Fibroblast of skin of left biceps (primary cell): ENCODE measurements around the gene CTDSP2.
"Not testable (repeated sequence)": the region's sequence is repeated elsewhere in the genome, so short reads cannot be mapped to it uniquely, and the experiment has no call there.

Source experiments
- DNase-seq, 2 experiments: peaks; one replicate each; pipeline ENCODE4 v3.0.0-alpha.2; 2013; ENCODE audit warnings: low read depth in 2 of 2

Gene CTDSP2

DNA sequence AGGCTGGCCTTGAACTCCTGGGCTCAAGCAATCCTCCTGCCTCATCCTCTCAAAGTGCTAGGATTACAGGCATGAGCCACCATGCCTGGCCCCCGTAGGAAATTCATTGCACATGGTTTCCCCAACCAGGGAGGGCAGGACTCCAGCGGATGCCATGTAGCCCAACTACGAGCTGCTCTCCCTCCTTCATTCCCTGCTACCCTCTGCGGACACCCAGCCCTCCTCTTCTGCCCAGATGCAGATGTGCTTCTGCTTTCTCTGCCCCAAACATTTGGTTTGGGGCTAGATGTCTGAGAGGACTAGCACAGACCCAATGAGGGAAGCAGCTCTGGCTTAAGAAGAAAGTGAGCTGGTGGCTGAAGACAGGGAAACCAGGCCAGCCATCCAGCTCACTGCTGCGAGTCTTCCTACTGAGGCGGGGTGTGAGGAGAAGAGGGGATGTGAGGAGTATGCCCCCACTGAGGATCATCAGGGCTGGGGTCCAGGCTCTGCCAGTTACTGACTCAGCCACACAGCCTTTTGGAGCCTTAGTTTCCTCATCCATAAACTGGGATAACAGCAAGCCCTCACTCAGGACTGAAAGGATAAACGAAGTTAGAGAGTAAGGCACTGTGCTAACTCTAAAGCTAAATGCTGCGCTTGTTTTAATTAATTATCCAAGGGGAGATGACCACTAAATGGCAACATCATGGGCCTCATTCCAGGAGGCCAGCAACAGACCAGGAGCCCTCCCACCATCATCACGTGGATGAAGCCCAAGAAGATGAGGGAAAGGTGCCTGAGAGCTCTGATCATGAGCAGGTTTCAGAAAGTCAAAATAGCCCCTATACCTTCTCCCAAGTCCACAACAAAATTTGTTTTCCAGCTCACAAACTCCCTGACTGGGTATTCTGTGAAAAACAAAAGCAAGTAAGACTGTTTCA lies 10.9 kb downstream of the CTDSP2 start:
- no peak for DNase-seq

DNA sequence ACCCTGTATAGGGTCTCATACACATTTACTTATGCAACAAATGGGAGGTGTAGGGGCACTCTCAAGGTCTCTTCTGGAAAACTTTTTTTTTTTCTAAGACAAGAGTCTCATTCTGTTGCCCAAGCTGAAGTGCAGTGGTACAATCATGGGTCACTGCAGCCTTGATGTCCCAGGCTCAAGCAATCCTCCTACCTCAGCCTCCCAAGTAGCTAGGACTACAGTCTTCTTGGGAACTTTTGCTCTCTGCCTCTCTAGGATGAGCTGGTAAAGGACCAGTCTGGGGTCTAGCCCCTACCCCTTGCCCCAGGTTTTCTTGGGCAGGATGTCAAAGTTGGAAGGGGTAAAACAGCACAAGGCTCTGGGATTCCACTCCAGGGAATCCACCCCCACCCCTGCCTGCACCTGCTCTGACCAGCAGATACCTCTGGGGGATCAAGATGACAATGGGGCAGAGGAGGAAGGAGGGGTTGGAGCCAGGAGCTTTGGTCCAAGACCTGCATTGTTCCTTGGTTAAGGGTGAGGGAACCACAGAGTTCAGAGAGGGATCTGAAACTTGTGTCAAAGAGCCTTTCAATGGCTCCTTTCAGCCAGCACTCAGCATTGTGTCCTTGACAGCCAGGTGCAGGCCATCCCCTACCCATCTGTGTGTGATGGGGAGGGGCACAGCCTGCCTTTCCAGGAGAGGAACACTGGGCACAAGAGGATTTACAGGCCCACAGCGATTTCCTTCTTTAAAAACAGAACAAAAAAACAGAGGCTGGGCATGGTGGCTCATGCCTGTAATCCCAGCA lies 12.2 kb downstream of the CTDSP2 start:
- no peak for DNase-seq

DNA sequence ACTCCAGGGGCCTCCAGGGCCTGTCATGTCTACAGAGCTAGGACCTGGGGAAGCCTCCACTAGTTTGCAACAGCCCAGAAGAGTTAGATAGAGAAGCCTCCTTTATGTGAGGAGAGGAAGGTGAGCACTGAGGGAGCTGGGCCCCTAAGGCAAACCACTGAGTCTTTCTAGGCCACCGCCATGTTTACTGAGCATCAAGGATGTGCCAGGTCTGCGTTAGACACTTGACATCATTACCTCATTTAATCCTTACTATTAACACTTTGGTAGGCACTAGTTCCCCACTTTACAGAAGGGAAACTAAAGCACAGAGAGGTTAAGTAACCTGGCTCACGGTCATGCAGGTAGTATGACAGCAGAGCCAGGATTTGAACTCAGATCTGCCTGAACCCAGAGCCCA lies 12.9 kb downstream of the CTDSP2 start:
- DNase-seq: no peak

DNA sequence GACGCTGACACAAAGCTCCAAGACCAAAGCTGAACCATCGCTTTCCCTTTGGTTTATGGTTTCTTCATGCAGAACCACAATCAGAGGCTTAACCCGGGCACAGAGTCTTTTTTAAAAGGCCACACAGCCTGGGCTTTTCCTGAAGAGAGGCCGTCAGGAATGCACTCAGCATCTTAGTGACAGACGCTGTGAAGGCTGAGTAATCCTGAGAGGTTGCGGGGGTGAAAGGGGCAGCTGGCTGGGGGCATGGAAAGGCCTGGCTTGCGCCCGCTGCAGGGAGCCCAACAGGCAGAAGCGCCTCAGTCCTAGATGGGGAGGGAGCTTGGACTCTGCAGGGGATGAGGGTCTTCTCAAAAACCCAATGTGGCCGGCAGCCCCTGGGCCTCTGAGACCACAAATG lies 13.6 kb downstream of the CTDSP2 start:
- DNase-seq: no peak

DNA sequence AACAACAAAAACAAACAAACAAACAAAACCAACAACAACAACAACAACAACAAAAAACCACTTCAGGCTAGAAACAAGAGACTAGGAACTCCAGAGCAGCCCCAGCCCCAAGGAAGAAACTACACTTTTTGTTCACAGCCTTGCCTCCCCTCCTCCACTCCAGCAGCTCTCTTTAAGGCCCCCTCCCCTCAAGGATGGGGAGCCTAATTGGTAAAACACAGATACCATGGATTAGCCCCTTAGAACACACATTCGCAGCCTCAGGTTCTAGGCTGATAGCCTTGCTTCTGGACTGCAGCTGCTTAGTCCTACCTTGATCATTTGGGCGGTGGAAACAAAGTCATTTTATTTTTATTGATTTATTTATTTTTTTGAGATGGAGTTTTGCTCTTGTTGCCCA lies 16.1 kb downstream of the CTDSP2 start:
- DNase-seq: no peak

DNA sequence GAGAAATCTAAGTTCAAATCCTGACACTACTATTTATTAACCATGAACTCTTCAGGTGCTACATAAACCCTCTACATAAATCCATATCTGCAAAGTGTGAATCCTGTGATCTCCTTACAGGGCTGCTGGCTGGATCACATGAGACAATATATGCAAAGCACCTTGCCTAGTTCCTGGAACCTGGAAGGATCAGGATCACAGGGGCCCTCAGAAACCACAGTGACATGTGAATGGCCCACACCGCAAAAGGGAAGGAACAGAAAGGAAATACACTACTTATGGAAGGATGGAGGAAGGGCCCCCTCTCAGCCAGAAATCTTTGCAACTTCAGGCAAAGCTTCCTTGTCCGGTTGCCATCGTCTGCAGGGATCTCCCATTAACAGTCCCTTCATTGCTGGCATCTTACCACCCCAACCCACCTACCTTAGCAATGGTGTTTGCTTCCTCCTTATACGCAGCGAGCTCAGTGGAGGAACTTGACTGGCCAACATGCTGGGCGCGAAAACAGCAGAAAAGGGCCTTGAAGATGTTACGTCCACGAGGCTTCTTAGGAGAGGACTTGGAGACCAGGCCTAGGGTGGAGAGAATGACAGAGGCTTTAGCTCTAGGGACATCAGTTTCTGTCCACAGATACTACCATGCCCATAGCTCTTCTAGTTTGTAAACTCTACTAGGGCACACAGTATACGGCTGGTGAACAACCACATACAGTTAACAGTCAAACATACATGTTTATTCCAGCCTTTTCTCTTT lies 17.3 kb downstream of the CTDSP2 start:
- DNase-seq: no peak

DNA sequence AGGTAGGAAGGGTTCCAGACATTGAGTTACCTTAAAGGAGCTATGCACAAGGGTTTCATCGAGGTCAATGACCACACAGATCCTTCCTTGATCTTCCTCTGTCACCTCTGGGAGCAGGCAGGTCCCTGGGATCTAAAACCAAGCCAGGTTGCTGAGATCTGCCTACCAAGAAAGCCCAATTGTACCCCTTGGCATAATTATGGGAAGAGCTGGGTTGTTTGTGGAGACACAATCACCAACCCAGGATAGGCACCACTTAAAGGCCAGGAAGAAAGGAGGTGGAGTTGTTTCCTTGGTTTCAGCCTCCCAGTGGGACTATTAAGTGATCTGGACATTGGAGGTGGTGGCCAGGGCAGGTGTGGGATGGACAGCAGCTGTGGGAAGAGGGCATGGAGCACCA lies 19.6 kb downstream of the CTDSP2 start:
- DNase-seq: no peak

DNA sequence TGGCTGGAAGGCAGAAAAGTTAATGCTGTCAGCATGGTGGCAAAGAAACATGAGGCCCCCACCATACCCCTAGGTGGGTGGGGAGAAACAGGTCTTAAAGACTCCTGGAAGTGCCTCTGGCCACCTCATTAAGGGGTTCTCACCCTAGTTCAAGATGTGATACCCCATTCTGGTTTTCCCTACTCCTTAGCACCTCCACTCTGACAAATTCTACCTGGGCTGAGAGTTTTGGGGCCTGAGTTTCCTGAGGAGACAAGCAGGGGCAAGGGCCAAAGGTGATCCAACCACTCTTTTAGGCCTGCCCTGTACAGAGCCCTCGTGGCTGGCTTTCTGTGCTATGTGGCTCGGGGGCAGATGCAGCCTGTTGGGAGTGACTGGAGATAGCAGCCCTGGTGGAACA lies 20.1 kb downstream of the CTDSP2 start:
- DNase-seq: no peak

DNA sequence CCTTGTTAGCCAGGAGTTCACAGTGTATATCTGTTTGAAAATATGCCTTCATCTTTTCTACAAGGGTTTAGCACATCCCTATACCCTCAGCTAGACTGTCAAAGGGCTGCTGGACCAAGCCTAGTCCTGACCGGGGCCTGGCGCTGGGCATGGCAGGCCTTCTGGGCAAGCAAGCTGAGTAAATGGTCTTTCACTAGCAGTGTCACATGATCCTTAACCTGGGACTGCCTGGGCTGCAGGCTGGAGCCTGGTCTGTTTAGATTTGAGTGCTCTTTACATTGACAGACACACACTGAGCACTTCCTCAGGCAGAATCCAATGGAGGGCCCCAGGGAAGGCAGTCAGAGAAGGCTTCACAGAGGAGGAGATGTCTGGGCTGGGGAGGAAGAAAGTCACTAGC lies 21.1 kb downstream of the CTDSP2 start:
- DNase-seq: no peak

DNA sequence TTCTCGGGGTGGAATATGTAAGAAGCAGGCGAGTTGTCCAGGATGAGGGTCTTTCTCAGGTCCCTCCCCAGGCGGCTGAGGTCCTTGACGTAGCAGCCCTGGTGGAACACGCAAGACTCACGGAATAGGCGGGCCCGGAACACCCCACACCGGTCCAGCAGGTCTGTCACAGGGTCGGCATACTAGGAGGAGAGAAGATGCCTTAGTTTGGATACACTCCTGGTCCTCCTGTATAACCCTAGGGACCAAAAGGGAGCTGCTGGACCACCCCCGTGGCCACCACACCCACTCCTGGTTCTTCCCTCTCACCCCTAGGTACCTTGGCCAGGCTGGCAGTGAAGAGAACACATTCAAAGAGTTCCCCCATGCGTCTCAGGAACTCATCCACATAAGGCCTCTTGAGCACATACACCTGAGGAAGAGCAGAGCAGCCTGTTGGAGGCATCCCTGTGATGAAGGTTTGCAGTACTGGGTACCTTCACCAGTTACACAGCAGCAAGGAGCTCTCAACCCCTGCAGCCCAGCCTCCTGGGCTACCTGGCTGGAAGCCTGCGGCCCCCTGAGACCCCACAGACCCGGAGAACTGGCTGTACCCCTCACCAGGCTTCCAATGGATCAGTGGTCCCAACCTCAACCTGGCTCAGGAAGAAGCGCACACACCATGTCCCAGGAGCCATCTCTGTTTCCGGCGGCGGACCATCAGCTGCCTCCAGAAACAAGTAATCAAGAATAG lies 22.5 kb downstream of the CTDSP2 start:
- DNase-seq: no peak

DNA sequence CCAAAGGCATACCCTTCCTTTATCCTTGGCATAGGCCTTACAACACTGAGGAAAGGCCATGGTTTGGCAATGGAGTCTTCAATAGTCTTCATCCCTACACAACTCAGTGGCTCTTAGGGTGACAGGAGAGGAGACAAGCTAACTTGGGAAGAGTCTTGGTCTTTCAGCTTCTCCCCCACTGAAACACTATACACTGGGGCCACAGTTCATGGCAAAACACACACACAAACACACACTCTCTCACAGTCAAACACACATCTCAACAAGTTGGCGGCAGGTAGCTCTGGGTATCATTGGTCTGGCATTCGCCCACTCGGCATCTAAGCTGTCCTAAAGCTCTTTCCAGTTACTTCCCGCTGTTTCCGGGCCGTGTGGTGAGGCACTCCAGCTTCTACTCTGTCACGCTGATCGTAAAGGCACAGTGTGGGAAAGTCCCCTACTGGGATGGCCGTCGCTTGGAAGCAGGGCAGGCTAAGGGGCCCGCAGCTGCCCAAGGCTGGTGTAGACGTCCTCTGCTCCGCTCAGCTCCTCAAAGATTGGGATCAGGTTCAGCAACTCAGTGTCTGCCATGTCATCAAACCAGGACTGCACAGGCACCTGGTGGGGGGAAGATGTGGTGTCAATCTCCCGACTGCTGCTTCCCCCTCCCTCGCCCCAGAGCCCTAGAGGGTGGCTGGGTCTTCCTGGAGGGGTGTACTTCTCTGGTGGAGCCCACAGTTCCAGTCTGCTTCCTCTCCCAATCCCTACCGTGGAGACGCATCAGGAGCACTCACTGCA lies 23.2 kb downstream of the CTDSP2 start:
- DNase-seq: no peak

DNA sequence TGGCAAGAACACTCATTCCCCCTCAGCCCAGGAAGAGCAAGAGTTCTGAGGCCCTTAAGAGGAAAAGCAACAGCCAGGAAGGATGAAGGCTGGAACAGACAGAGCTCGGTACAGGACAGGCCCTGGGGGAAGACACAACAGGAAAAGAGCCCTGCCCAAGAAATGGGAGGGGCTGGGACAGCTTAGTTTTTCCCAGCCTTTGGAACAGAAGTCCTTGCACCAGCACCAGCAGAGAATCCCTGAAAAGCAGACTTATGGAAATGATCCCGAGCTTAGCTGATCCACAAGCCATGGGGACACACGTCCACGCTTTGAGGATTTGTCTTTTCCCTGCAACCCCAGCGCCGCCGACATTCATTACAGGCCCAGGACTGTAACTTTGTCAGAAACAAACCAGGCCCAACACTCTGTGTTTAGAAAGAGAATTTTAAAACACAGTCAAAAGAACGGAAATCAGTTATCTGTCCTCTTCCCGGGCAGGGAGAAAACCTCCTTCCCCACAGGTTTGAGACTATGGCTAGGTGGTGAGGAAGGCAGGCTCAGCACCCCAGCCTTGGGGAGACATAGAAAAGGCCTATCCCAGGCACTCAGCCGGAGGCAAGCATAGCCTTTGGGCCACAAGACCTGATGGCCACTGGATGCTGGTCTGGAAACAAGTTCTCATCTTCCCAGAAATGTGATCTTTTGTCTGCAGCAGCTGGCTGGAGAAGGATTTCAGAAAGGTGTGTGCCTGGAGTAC lies 24.0 kb downstream of the CTDSP2 start:
- DNase-seq: no peak

DNA sequence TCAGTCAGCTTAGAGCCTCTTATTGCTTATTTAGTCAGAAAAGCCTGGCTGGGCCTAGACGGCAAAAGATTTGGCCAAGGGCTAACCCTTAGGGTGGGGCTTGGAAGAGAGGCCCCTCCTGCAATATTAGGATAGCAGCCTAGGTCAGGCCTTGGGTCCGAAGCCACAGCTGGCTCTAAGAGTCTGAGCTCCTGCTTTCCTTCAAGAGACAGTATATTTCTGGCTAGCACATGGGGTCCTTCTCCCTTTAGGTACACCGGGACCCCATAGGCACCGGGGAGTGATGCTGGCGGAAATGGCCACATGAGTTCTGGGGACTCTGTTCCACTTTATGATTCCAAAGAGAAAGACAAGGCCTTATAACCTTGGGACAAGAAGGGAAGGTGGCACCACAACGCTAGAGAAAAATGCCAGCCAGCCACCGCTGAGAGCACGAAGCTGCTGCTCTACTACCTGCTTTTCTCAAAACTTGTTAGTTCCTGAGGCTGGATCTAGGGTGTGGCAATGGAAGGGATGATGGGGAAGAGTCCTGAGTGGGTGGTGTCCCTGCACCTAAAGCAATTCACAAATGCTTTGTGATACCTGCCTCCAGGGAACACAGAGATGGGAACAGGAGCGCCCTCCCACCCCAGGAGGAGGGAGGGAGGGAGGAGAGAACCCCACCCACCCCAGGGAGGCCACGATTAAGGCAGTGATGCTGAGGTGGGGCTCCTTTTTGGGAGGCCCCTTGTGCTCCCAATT lies 24.9 kb downstream of the CTDSP2 start:
- no peak for DNase-seq

DNA sequence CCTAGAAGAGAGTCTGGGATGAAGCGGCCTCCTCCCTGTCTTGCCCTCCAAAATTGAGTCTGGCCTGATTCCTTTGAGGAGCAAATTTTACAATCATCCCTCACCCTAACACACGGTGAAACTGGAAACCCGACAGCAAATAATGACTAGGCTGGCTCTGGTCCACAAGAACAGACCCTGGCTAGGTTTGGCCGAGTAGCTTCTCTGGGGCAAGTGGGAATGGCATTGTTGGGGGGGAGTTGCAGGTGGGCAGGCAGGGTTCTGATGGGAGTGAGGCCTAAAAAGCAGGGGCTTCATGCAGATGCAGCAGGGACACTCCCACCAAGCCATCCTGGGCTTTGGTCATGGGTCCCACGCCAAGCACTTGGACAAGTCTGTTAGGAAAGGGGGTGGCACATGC lies 25.5 kb downstream of the CTDSP2 start:
- DNase-seq: not testable (repeated sequence)

DNA sequence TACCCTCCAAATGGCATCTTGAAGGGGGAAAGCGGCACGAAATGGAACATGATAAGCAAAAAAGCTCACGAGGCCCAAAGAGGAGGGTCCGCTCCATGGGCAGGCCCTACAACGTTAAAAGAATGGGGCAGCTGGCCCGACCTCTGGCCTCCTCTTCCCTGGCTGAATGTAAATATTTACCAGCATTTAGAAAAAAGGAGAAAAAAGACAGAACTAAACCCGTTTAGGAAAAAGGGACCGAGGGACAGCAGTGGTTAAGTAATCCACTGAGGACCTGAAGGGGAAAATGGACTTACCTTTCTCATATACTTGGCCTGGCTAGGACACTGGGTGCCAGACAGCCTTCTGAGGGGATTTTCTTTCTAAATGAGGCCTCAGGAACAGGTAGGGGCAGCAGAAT lies 26.4 kb downstream of the CTDSP2 start:
- not testable (repeated sequence) for DNase-seq

DNA sequence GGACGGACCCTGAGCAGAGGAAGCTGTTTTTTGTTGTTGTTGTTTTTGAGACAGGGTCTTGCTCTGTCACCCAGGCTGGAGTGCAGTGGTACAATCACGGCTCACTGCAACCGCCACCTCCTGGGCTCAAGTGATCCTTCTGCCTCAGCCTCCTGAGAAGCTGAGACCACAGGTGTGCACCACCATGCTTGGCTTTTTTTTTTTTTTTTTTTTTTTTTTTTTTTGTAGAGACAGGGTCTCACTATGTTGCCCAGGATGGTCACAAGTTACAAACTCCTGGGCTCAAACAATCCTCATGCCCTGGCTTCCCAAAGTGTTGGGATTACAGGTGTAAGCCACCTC lies 28.6 kb downstream of the CTDSP2 start:
- not testable (repeated sequence) for DNase-seq

DNA sequence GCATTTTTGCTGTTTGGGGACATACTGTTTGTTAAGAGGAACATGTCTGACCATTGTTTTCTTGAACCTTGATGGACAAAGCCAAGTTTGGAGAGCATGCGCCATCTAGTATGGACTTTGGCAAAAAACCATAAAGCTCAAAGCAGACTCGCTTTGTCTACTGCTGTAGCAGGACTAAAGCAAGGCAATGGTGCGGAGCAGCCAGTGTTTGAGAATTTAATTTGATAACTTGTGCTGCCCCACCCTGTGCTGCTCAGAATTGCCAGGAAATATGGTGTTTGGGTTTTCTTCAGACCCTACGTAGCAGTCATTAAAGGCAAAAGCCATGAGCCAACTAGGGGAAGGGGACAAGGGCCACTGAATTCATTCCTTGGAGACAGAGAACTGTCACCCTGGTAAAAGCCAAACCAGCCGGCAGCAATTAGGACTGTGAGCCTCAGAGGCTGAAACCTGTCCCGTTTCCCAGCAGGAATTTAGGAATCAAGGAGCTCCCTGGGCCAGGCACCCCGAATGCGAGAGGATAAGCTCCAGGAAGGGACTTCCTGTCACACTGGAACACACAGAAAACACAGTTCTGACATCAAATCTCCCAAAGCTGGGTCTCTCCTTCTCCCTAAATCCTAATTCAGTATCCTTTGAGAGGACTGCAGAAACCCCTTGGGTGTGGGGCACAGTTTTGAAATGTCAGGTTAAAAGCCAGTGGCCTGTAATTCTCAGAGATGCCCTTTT lies 29.1 kb downstream of the CTDSP2 start:
- no peak for DNase-seq

DNA sequence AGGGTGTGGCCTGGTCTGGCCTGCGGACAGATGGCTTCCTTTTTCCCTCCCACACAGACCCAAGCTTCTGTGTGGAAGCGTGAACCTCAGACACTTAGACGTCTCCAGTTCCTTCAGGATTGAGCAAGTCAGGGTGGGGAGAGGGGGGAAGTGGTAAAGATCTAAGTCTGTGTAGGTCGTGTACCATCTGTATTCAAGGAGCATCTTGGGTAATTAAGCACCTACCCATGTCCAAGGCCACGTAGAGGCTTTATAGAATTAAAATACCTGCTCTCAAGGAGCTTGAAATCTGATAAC lies 29.7 kb downstream of the CTDSP2 start:
- DNase-seq: no peak
